GM12878 (cell line): ENCODE measurements around the gene SBNO2. TPM values are rescaled to one million over a fixed set of nuclear protein-coding genes. Genes with fewer than 3 reads are reported as not detected.

ENCODE experiments used
- ATAC-seq: fragments of 200-7000 bp; cut with Tn5 transposase; 3 replicates; pipeline ENCODE4 v1.9.1; 2020; ENCODE audit warnings: mild to moderate bottlenecking, moderate library complexity
- BruUV-seq: library from RNA; stranded (reverse); fragments of 400-500 nt; replicated peaks from 2 replicates; lab custom pipeline; 2021; lab: Mats Ljungman, UMichigan
- CTCF ChIA-PET: fragments of 300-600 bp; sonication (Branson Sonifier 250); formaldehyde crosslinking; extraction: SDS; loops from one replicate; lab custom pipeline; 2021; ENCODE audit warnings: inconsistent platforms; lab: Yijun Ruan, JAX
- POLR2A ChIA-PET: fragments of 350-600 bp; formaldehyde crosslinking; extraction: SDS; loops from one replicate; lab custom pipeline; 2021; ENCODE audit warnings: inconsistent platforms; lab: Charles Lee
- RAD21 ChIA-PET: fragments of 300-600 bp; sonication (Branson Sonifier 250); formaldehyde crosslinking; loops from one replicate; lab custom pipeline; 2023; ENCODE audit warnings: antibody characterized with exemption; ENCODE audit not compliant: unreplicated experiment; lab: Charles Lee
- SMC1A ChIA-PET: fragments of 300-600 bp; sonication (Branson Sonifier 250); formaldehyde crosslinking; loops from one replicate; lab custom pipeline; 2023; ENCODE audit not compliant: unreplicated experiment, uncharacterized antibody; lab: Charles Lee
- DNase-seq: peaks from one replicate; pipeline ENCODE4 v3.0.0-alpha.2; 2011; ENCODE audit warnings: low read depth, low spot score
- FAIRE-seq: peaks from 3 replicates; lab custom pipeline; 2011; peaks lifted over from hg19 to GRCh38; lab: Jason Lieb, UNC
- H2AFZ ChIP-seq: 2 replicates; pipeline ENCODE4 v1.6.0; 2011; ENCODE audit warnings: low read depth, low read length, control low read depth; ENCODE audit not compliant: control insufficient read depth
- H3K27ac ChIP-seq: 2 replicates; pipeline ENCODE4 v1.5.1; 2011; ENCODE audit warnings: control low read depth; ENCODE audit not compliant: control insufficient read depth, insufficient read depth
- H3K27me3 ChIP-seq, 2 experiments: replicated peaks in 1 of 2; 2 replicates each; pipeline versions ENCODE4 v1.6.0 to v1.6.1; 2011; ENCODE audit warnings: low read length in 1 of 2; ENCODE audit not compliant: control insufficient read depth in 2 of 2, insufficient read depth in 2 of 2
- H3K36me3 ChIP-seq, 2 experiments: 2 replicates each; pipeline ENCODE4 v1.5.1; 2011; ENCODE audit warnings: low read length in 1 of 2; ENCODE audit not compliant: control insufficient read depth in 2 of 2, insufficient read depth in 2 of 2
- H3K4me1 ChIP-seq: 2 replicates; pipeline ENCODE4 v1.6.1; 2011; ENCODE audit warnings: mild to moderate bottlenecking, low read length, moderate library complexity, mixed read lengths; ENCODE audit not compliant: control insufficient read depth, insufficient read depth
- H3K4me2 ChIP-seq: 2 replicates; pipeline ENCODE4 v1.6.0; 2011; ENCODE audit warnings: control low read depth; ENCODE audit not compliant: control insufficient read depth, insufficient read depth
- H3K4me3 ChIP-seq: fragments of 200-600 bp; sonication (generic); 2 replicates; pipeline ENCODE4 v1.5.1; 2016
- H3K79me2 ChIP-seq: 2 replicates; pipeline ENCODE4 v1.6.0; 2011; ENCODE audit warnings: low read length; ENCODE audit not compliant: control insufficient read depth, insufficient read depth
- H3K9ac ChIP-seq: 2 replicates; pipeline ENCODE4 v1.8.0; 2011; ENCODE audit warnings: low read length, control low read depth, mixed read lengths; ENCODE audit not compliant: control insufficient read depth, insufficient read depth
- H3K9me3 ChIP-seq: replicated peaks from 3 replicates; pipeline ENCODE4 v1.5.1; 2011; ENCODE audit warnings: mild to moderate bottlenecking, low read length; ENCODE audit not compliant: control insufficient read depth, insufficient read depth
- H4K20me1 ChIP-seq: 2 replicates; pipeline ENCODE4 v1.6.0; 2011; ENCODE audit not compliant: control insufficient read depth, insufficient read depth
- BCL11A ChIP-seq: IDR thresholded peaks from 2 replicates; pipeline ENCODE4 v1.6.1; 2011; ENCODE audit warnings: low read depth, low read length
- EP300 ChIP-seq, 2 experiments: fragments of 150-350 bp in 1 of 2; IDR thresholded peaks; 2 replicates each; pipeline ENCODE4 v1.6.1; 2011 to 2012; ENCODE audit warnings: low read depth in 2 of 2, low read length in 2 of 2, borderline replicate concordance in 1 of 2, improper control_type of control experiment in 1 of 2, inconsistent platforms in 1 of 2; ENCODE audit not compliant: control insufficient read depth in 1 of 2
- JUNB ChIP-seq: IDR thresholded peaks from 2 replicates; pipeline ENCODE4 v1.6.1; 2016; ENCODE audit warnings: antibody characterized with exemption, mild to moderate bottlenecking
- KLF5 ChIP-seq: fragments of 450-650 bp; IDR thresholded peaks from 2 replicates; pipeline ENCODE4 v1.6.1; 2014; ENCODE audit warnings: mild to moderate bottlenecking; ENCODE audit not compliant: partially characterized antibody
- MEF2A ChIP-seq: IDR thresholded peaks from 2 replicates; pipeline ENCODE4 v1.6.1; 2011; ENCODE audit warnings: low read depth, mild to moderate bottlenecking, low read length, moderate library complexity; ENCODE audit not compliant: insufficient read depth
- SMARCA5 ChIP-seq: fragments of 450-650 bp; IDR thresholded peaks from 2 replicates; pipeline ENCODE4 v1.6.1; 2017; ENCODE audit warnings: mild to moderate bottlenecking
- USF2 ChIP-seq: IDR thresholded peaks from 2 replicates; pipeline ENCODE4 v1.6.1; 2011; ENCODE audit warnings: low read depth, low read length, improper control_type of control experiment, borderline replicate concordance
- ZZZ3 ChIP-seq: IDR thresholded peaks from 2 replicates; pipeline ENCODE4 v1.6.1; 2011; ENCODE audit warnings: low read depth; ENCODE audit not compliant: control insufficient read depth, insufficient read length
- WGBS: methylation state at CpG from one replicate; pipeline ENCODE4 v1.1.6; 2016; ENCODE audit warnings: low lambda C conversion rate; ENCODE audit not compliant: insufficient replicate concordance, insufficient coverage; ENCODE audit errors: missing lambda C conversion rate; 5-methylcytosine and 5-hydroxymethylcytosine counted together
- in situ Hi-C: fragments of 300-500 bp; cut with MboI; formaldehyde crosslinking; loops from 9 replicates; pipeline ENCODE4 v1.14.3; 2018; ENCODE audit warnings: mixed read lengths
- intact Hi-C: fragments of 100-400 bp; cut with micrococcal nuclease; formaldehyde crosslinking; loops from one replicate; pipeline ENCODE4 v1.14.2; 2022; ENCODE audit not compliant: unreplicated experiment
- polyA plus RNA-seq, 11 experiments: library from polyadenylated mRNA; depleted of rRNA in 4 of 11; unstranded in 6 of 11; stranded (reverse) in 5 of 11; fragments of >200 nt; fragmentation: Nextera tagmentation in 4 of 11; fragmentation: Illumina TruSeq in 1 of 11; extraction: Ambion mirVana in 4 of 11; extraction: Trizol in 1 of 11; gene quantifications; 1 replicate in 1 of 11; 2 replicates in 10 of 11; pipeline versions ENCODE4 v1.2.1 to v1.2.3, GENCODE V29; 2011 to 2016; ENCODE audit warnings: inconsistent platforms in 2 of 11, missing spikeins in 2 of 11, low read depth in 1 of 11
- total RNA-seq, 4 experiments: library from RNA; depleted of rRNA in 3 of 4; stranded (reverse); fragments of >200 nt in 3 of 4; fragmentation: Illumina TruSeq in 1 of 4; extraction: Trizol in 1 of 4; gene quantifications; 2 replicates each; pipeline versions ENCODE4 v1.2.1 to v1.2.3, GENCODE V29; 2013 to 2021
- TF ChIP-seq, protein P1 (sequence below): fragments of 150-350 bp; IDR thresholded peaks from 2 replicates; pipeline ENCODE4 v1.6.1; 2014; ENCODE audit warnings: mild to moderate bottlenecking, low read depth, low read length

Gene SBNO2
- total and polyA plus RNA-seq, 10 of the 15 experiments (the other 5 are each of a cell fraction or from before 2014, with no cell fraction given), result 0.08 to 44.6 (median 5.4) TPM

GRCh38 chr19:1101337-1101698 lies 72.8 kb downstream of the SBNO2 start (continued):
- no peak for TF ChIP-seq USF2
- no peak for TF ChIP-seq BCL11A
- no peak for TF ChIP-seq ZZZ3
- TF ChIP-seq JUNB, result no peak
- TF ChIP-seq, all 136 proteins: peak for 0

- in situ Hi-C loops (no loop called here), intact Hi-C loops (no loop called here)
- TF ChIP-seq SMARCA5 (0 out of 2 replicates have a peak, but pooled peaks have one; percentile 35), KLF5 (no peak), EP300 (IDR thresholded peaks at IDR 0.05; ENCODE audit: borderline replicate concordance in 1 of 2, control insufficient read depth in 1 of 2, low read depth in 2 of 2, low read length in 2 of 2) (no peak), MEF2A (no peak)
- TF ChIP-seq, protein P1, sequence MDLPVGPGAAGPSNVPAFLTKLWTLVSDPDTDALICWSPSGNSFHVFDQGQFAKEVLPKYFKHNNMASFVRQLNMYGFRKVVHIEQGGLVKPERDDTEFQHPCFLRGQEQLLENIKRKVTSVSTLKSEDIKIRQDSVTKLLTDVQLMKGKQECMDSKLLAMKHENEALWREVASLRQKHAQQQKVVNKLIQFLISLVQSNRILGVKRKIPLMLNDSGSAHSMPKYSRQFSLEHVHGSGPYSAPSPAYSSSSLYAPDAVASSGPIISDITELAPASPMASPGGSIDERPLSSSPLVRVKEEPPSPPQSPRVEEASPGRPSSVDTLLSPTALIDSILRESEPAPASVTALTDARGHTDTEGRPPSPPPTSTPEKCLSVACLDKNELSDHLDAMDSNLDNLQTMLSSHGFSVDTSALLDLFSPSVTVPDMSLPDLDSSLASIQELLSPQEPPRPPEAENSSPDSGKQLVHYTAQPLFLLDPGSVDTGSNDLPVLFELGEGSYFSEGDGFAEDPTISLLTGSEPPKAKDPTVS, result no peak
- H3K36me3 ChIP-seq, result peaks cover 0 to 3% of the 10 kb centered on the region in 2 experiments; a peak in 1 of 4 replicates
- no peak overlapping the region for H3K4me2 ChIP-seq
- no TSS peak for BruUV-seq
- ChIA-PET POLR2A (interaction anchor here (0.6 to 2.1 kb wide), 5 partner anchors 15 to 89 kb away, joined by 3 to 7 read pairs (median 4); partner anchors contain the start of gene CNN2), RAD21 (no interaction called here), SMC1A (interaction anchor here (1.4 kb wide), 1 partner anchor 30 kb away, joined by 3 read pairs; no protein-coding TSS in a partner anchor), CTCF (interaction anchor here (1.2 kb wide), 1 partner anchor 11 kb away, joined by 3 read pairs; no protein-coding TSS in a partner anchor)
- no peak overlapping the region for H3K27ac ChIP-seq
- H3K4me3 ChIP-seq, result no peak overlapping the region
- 60% methylated on average over 15 of the region's 15 CpGs for WGBS
- no peaks in the 10 kb centered on the region for H3K27me3 ChIP-seq
- no peak for ATAC-seq
- peaks cover 18% of the 10 kb centered on the region for H3K79me2 ChIP-seq
- H3K9ac ChIP-seq, result no peak overlapping the region
- no peak for DNase-seq
- H3K9me3 ChIP-seq, result no peaks in the 10 kb centered on the region; the same call in 2 of the 3 replicates
- no peaks in the 10 kb centered on the region for H4K20me1 ChIP-seq
- H3K4me1 ChIP-seq, result peaks cover 42% of the 10 kb centered on the region
- H2AFZ ChIP-seq, result no peak overlapping the region
- FAIRE-seq, result no peak
Measured at GRCh38 chr19:1098177-1099051, 75.7 kb downstream of the SBNO2 start.
